NCI-H2196 (cell line): ENCODE results near the gene CCDC85C.
A peak's percentile ranks its signal among the peaks of the same experiment; 100 is the strongest.

Experiments
- DNase-seq: peaks from one replicate; lab custom pipeline; 2025; ENCODE audit not compliant: unreplicated experiment; lab: John Stamatoyannopoulos, UW

The CCDC85C gene

DNA sequence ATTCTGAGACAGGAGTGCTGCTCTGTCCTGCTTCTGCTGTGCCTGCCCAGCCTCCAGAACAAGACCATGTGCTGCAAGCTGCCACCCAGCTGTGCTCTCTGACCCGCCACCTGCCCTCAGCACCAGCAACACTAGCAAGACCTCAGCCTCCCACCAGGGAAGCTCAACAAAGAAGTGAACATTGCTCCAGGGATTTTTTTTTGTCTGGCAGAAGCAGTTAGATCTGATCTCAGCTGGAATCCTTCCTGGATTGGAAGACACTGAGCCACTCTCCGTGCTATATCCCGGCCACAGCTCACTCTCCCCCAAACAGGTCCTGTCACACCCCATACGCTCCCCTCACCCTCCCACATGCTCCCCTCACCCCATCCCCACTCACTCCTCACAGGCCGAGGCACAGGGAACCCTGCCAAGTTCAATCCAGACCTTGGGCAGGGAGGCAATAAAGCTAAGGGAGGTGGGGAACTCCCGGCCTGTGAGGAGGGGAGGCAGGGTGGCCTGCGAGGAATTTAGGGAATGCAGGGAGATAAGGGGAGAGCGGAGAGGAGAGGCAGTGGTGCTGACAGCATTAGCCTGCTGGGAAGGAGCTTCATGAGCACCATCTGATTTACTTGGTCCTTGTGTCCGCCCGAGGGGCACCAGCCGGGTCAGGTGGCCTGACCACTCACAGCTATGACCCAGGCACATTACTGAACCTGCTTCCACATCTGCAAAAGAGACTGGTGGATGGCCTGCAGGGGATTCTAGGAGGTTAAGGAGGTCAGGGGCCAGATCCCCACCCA, 29.7 kb downstream of the CCDC85C start:
- no peak for DNase-seq

DNA sequence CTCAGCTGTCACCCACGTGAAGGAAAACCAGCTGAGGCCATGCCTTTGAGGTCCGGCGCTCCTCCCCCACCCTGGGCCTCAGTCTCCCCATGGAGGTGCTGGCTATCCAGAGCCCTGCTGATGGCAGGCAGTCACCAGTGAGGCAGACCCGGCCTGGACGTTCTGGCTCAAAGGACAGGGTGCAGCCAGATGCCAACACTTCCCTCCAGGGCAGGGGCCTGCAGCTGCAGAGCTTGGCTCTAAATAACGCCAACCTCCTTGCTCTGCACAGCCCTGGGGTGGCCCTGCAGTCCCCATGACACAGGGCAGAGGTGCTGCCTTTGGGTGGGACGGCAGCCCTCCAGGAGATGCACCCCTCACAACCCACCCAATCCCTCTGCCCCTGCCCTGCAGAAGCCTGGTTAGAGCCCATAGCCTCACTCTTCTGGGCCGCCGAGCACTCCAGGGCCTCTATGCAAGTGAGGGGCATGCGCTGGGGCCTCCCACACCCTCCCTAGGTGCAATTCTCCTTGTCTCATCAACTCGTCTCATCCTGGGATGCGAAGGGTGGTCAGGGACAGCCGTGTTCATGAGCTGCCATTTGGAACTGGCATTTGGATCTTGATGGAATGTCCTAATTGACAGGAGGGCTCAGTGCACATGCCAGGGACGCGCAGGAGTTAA, 30.4 kb downstream of the CCDC85C start:
- no peak for DNase-seq

DNA sequence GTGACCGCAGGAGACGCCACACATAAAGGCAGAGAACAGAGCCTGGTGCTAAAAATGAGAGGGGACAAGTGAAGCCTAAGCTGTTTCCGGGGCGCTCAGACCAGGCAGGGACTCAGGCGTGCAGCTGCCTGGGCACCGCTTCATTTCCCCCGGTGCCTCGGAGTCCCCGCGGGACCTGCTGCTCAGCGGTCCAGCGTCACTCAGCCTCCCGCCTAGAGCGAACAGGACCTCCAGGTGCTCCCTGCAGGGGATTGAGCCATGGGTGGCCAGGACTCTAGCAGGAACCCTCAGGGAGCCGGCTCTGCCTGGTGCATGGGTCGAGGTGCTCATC, 31.0 kb downstream of the CCDC85C start:
- DNase-seq, result no peak

DNA sequence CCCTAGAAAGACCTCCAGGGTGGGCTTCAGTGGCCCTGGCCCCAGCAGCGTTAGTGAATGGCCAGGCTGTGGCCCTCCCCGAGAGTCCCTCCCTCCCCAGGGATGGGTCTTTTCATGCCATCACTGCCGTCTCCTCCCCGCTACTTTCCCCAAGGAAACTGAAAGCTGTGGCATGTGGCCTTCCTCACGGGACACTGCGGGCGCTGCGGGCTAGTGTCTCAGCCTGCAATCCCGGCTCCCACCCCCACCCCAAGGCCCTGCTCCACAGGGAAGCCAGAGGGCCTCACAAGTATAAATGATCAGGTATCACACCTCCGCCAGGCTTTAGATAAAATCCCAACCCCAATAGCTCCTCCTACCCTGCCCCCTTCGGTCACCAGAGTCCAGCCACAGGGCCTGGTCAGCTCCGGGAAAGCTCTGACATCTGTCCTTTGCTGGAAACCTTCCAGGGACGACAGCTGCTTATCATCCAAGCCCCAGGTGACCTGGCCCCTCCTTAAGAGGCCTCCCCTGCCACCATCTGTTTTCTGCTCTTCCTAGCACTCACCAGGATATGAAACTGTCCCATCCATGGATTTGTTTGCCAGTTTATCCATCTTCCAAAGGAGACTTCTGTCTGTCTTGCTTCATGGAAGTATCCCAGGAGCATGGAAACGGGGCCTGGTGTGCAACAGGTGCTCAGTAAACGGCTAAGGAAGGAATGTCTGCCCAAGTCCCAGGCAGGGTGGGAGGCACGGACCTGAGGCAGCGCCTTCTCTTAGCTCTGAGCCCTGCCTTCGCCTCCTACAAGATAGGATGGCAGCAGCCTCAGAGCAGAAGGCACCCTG, 31.6 kb downstream of the CCDC85C start:
- DNase-seq, result peak; percentile 42

DNA sequence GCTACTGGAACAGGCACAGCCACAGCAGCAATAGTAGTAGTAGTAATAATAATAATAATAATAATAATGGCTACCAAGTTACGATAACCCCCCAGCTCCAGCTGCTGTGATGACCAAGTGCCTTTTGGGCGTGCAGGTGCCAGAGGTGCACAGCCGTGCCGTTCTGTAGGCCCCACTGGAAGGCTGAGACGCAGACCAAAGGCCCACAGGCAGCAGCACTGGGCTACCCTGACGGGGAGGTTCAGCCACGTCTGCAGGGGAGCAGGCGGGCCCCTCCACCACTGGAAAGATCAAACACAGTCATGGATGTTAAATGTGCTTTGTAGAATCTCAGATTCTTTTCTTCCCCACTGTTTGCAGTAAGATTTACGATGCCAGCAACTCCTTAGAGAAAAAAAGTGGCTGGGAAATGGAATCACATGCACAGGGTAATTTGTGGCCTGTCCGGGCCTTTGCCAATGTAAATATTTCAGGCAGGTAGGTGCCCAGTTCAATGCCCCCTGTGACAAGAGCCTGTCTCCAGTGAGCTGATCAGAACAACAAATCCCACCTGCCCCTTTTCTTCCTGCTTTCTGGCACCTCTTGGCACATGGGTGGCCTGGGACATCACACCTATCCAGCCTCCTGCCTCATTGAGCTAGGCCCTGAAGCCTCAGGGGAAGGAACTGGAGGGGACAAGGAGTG, 32.6 kb downstream of the CCDC85C start:
- DNase-seq, result peak; percentile 32

DNA sequence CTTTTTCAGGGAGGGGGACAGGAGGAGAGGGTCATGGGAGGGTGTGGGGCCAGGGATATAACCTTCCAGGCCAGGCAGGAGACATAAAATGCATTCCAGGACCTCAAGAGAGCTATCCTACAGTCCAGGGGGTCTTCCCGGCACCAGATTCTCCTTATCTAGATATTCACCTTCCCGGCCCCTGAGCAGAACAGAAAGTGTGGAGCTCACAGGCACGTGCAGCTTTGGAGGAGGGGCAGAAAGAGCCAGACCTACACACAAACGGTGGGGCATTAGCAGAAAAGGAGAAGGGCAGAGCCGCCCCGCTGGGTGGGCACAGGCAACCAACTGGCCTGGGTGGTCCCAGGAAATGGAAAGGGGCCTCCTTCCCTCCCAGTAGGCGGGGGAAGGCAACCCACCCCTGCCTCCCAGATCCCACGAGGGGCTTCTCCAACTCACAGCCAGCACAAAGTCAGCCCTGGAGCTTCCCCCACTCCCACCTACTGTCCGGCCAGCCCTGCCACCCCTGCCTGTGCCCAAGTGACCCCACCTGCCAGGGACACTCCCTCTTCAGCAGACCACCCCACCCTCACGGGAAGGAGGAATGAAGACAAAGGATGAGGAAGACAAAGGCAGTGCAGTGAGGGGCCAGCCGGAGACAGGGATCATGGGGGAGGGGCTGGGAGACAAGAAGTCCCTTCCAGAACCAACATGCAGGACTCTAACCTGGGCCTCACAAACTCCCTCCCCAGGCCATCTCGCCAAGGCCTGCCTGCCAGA, 33.3 kb downstream of the CCDC85C start:
- DNase-seq, result no peak

DNA sequence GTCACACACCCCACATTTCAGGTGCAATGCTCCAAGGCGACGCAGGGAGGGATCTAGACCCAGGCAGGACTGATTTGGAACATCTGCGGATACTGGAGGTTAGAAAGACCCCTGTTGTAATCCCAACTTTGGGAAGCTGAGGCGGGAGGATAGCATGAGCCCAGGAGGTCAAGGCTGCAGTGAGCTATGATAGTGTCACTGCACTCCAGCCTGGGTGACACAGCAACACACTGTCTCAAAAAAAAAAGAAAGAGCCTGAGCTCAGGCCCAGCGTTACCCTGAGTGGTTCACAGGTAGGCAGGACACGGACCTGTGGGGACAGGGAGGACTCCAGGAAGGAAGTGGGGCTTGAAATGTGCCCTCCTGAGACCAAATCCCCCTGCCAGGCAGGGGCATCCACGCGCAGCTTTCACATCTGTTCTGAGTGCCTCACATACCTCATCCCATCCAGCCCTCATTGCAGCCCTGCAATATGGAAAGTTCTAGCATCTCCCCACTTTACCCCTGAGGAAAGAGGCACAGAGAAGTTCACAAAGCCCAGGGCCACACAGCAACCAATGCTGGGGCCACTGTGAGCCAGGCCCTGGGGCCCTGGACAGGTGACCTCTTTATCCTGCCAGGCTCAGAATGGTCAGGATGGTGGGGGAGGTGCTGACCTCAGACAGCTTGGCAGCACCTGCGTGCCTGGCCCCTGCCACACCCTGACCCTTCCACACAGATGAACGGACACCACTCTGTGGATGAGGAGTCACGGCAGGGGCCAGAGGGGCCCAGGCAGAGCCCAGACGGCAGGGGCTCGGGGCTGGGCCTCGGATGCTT, 34.1 kb downstream of the CCDC85C start:
- DNase-seq, result no peak

DNA sequence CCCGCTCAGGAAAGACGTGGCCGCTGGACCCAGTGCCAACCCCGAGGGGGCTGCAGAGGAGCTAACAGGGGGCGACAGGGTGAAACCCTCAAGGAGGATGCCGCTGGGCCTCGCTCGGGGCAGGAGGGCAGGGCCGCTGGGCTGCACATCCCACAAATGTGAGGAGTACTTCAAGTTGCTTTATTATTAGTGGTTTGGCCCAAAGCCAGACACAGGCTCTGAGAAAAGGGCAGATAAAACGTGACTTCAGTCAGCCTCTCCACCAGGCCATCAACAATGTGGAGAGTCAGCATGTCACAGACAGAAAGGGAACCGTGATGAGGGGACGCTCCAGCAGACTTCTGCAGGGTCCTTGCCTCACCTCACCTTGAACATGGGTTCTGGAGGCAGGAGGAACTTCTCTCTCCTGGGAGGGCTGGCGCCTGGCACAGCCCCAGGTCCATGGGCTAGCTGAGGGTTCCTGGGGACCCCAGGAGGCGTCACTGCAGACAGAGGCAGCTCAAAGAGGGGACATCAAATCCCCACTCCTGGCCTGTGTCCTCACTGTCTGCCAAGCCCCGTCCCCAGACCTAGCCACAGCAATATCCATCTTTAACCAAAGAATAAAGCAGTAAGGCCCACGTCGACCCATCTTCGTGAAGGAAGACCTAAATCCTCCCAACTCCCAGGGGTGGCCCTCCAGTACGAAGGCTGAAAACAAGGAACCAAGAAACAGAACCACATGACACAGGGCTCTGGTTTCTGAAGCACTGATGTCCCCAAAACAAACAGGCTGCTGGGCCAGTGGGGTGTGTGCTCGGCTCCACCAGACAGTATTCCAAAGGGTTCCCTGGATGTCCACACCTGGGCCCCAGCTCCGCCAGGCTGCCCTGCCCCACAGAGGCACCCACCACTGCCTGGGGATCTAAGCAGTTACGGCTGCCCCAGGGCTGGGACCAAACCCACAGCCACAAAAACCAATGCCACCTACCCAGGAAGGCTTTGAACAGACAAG, 35.1 kb downstream of the CCDC85C start:
- peak; percentile 28 for DNase-seq

GRCh38 chr14:99566390-99567354, 37.3 kb downstream of the CCDC85C start:
- no peak for DNase-seq

DNA sequence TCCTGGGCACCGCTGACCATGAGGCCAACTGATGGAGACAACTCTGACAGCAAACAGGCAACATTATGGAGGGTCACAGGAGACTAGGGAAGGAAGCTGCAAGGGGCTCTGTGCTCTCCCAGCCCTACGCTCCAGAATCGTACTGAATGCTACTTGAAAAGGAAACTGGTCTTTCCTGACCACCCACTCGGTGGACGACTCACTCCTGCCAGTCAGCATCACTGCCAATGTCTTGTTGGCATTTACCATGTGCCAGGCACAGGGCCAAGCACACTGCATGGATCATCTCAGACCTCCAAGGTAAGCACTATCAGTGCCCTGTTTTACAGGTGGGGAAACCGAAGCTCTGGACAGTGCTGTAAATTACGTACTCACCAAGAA, 38.0 kb downstream of the CCDC85C start:
- peak; percentile 28 for DNase-seq

- DNase-seq, result no peak
Measured at GRCh38 chr14:99565383-99565782, 38.6 kb downstream of the CCDC85C start.

- no peak for DNase-seq
Measured at GRCh38 chr14:99564926-99565259, 39.1 kb downstream of the CCDC85C start.

- peak; percentile 71 for DNase-seq
Measured at GRCh38 chr14:99564256-99564925, 39.6 kb downstream of the CCDC85C start.

DNA sequence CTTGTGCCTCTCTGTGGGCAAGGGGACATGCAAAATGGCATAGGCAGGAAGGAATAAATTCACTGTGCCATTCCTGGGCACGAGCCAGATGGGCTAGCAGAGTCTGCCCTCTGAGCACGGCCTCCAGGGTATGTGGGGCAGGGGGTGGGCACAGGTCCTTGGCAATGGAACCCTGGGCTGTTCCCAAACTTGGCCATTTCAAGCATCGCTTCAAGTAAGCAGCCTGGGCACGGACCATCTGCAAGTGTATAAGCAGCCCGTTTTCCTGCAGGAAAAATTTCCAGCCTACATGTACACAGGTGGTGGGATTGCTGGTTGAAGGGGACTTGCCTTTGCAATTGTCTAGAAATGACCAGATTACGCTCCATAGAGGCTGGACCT, 40.3 kb downstream of the CCDC85C start:
- no peak for DNase-seq

GRCh38 chr14:99562856-99563748, 40.9 kb downstream of the CCDC85C start:
- DNase-seq, result peak; percentile 73

GRCh38 chr14:99561864-99562263, 42.1 kb downstream of the CCDC85C start:
- DNase-seq, result peak; percentile 18
